DMS114 treated with DMSO at 0.1 percent for 48 hours (cell line): ENCODE measurements around the gene ABCD3.
A peak's percentile ranks its signal among the peaks of the same experiment; 100 is the strongest.
"Not testable (repeated sequence)": the region's sequence is repeated elsewhere in the genome, so short reads cannot be mapped to it uniquely, and the experiment has no call there.

Source experiments
- DNase-seq: peaks from one replicate; lab custom pipeline; 2025; ENCODE audit not compliant: unreplicated experiment; lab: John Stamatoyannopoulos, UW

The ABCD3 gene

GRCh38 chr1:94417978-94418663 lies at the start of gene ABCD3:
ABCD3 (plus strand) TSS chr1:94418389; CDS start chr1:94418479, 90 bp downstream.
- peak; percentile 88 for DNase-seq

GRCh38 chr1:94372771-94373170 lies 45.4 kb upstream of the ABCD3 start:
- not testable (repeated sequence) for DNase-seq

- not testable (repeated sequence) for DNase-seq
Measured at GRCh38 chr1:94373311-94373710, 44.9 kb upstream of the ABCD3 start.

GRCh38 chr1:94375666-94376065 lies 42.5 kb upstream of the ABCD3 start:
- not testable (repeated sequence) for DNase-seq

- not testable (repeated sequence) for DNase-seq
Measured at GRCh38 chr1:94378493-94378892, 39.7 kb upstream of the ABCD3 start.

GRCh38 chr1:94379615-94380014 lies 38.6 kb upstream of the ABCD3 start:
- DNase-seq = no peak

- no peak for DNase-seq
Measured at GRCh38 chr1:94382201-94382600, 36.0 kb upstream of the ABCD3 start.

- no peak for DNase-seq
Measured at GRCh38 chr1:94383966-94384408, 34.2 kb upstream of the ABCD3 start.

- no peak for DNase-seq
Measured at GRCh38 chr1:94384485-94385265, 33.5 kb upstream of the ABCD3 start.

GRCh38 chr1:94385308-94385929 lies 32.8 kb upstream of the ABCD3 start:
- no peak for DNase-seq

- DNase-seq = no peak
Measured at GRCh38 chr1:94389298-94389697, 28.9 kb upstream of the ABCD3 start.

GRCh38 chr1:94394247-94394646 lies 23.9 kb upstream of the ABCD3 start:
- DNase-seq = no peak

- no peak for DNase-seq
Measured at GRCh38 chr1:94395231-94395630, 23.0 kb upstream of the ABCD3 start.

- DNase-seq = no peak
Measured at GRCh38 chr1:94395748-94396309, 22.4 kb upstream of the ABCD3 start.

GRCh38 chr1:94396356-94397010 lies 21.7 kb upstream of the ABCD3 start:
- no peak for DNase-seq

- no peak for DNase-seq
Measured at GRCh38 chr1:94398356-94398755, 19.8 kb upstream of the ABCD3 start.

- DNase-seq = no peak
Measured at GRCh38 chr1:94399453-94399852, 18.7 kb upstream of the ABCD3 start.

- DNase-seq = no peak
Measured at GRCh38 chr1:94401206-94401605, 17.0 kb upstream of the ABCD3 start.

GRCh38 chr1:94406446-94406845 lies 11.7 kb upstream of the ABCD3 start:
- DNase-seq = no peak

- no peak for DNase-seq
Measured at GRCh38 chr1:94408104-94408830, 9.9 kb upstream of the ABCD3 start.
